GM06990 (cell line): ENCODE data around the gene C1QB.

Source experiments
- DNase-seq: peaks from one replicate; pipeline ENCODE4 v3.0.0-alpha.2; 2011; ENCODE audit not compliant: insufficient read length; ENCODE audit errors: extremely low read depth
- H3K27me3 ChIP-seq: replicated peaks from 2 replicates; pipeline ENCODE4 v1.6.0; 2011; ENCODE audit warnings: low read length; ENCODE audit not compliant: control insufficient read depth, insufficient read depth
- H3K36me3 ChIP-seq: 2 replicates; pipeline ENCODE4 v1.5.1; 2011; ENCODE audit warnings: low read length; ENCODE audit not compliant: control insufficient read depth, insufficient read depth
- H3K4me3 ChIP-seq: replicated peaks from 2 replicates; pipeline ENCODE4 v1.5.1; 2011; ENCODE audit warnings: low read depth, mild to moderate bottlenecking, control low read depth, low read length
- CTCF ChIP-seq: IDR thresholded peaks from 2 replicates; pipeline ENCODE4 v1.5.1; 2011; ENCODE audit warnings: low read length, control low read depth, mild to moderate bottlenecking, inconsistent platforms; ENCODE audit not compliant: insufficient read depth, poor library complexity, severe bottlenecking

The C1QB gene

GRCh38 chr1:22677931-22678896 is 25.2 kb downstream of the C1QB start:
- DNase-seq, result no peak
- no peak for TF ChIP-seq CTCF
- Histone ChIP-seq H3K36me3 (no peaks in the 10 kb centered on the region), H3K4me3 (no peak overlapping the region), H3K27me3 (peaks cover 1% of the 10 kb centered on the region)

- TF ChIP-seq CTCF, result no peak
- H3K36me3 ChIP-seq, result no peaks in the 10 kb centered on the region
- H3K4me3 ChIP-seq, result no peak overlapping the region
- DNase-seq, result no peak
- peaks cover 1% of the 10 kb centered on the region for H3K27me3 ChIP-seq
Observed at GRCh38 chr1:22680726-22681125, 27.7 kb downstream of the C1QB start.

GRCh38 chr1:22681556-22682276 is 28.7 kb downstream of the C1QB start:
- Histone ChIP-seq H3K27me3 (peaks cover 1% of the 10 kb centered on the region), H3K4me3 (no peak overlapping the region), H3K36me3 (no peaks in the 10 kb centered on the region)
- TF ChIP-seq CTCF, result no peak
- DNase-seq, result no peak

GRCh38 chr1:22683547-22683946 is 30.5 kb downstream of the C1QB start:
- no peaks in the 10 kb centered on the region for H3K36me3 ChIP-seq
- H3K27me3 ChIP-seq, result peaks cover 1% of the 10 kb centered on the region
- TF ChIP-seq CTCF, result no peak

GRCh38 chr1:22685591-22686059 is 32.6 kb downstream of the C1QB start:
- H3K36me3 ChIP-seq, result no peaks in the 10 kb centered on the region
- TF ChIP-seq CTCF, result no peak
- peaks cover 1% of the 10 kb centered on the region for H3K27me3 ChIP-seq
- DNase-seq, result no peak
- no peak overlapping the region for H3K4me3 ChIP-seq

More at GRCh38 chr1:22683547-22683946, 30.5 kb downstream of the C1QB start:
- no peak overlapping the region for H3K4me3 ChIP-seq
- DNase-seq, result no peak
